Breast epithelium (tissue), 3 donors: ENCODE data around the gene MRC2.

Experiments used
- CTCF ChIP-seq, 3 donors: fragments of 450-650 bp; IDR thresholded peaks; one replicate each; pipeline ENCODE4 v1.5.1; 2016 to 2017; ENCODE audit warnings: antibody characterized with exemption in 3 of 3, mild to moderate bottlenecking in 3 of 3, moderate library complexity in 3 of 3
- POLR2A ChIP-seq: fragments of 450-650 bp; IDR thresholded peaks from one replicate; pipeline ENCODE4 v1.6.1; 2016; ENCODE audit warnings: antibody characterized with exemption, mild to moderate bottlenecking, moderate library complexity
- POLR2AphosphoS5 ChIP-seq, 3 donors: sonication (generic); formaldehyde crosslinking; IDR thresholded peaks; one replicate each; pipeline ENCODE4 v1.6.1; 2017; ENCODE audit warnings: antibody characterized with exemption in 3 of 3

GRCh38 chr17:62670202-62670821, 42.8 kb downstream of the MRC2 start:
- TF ChIP-seq CTCF (IDR thresholded peaks at IDR 0.05): no peak
- TF ChIP-seq POLR2A: no peak
- no peak for TF ChIP-seq POLR2AphosphoS5 (IDR thresholded peaks at IDR 0.05)
